Neutrophil (primary cell): ENCODE results near the gene MBD4.
A peak's percentile ranks its signal among the peaks of the same experiment; 100 is the strongest.

Experiments
- H3K27ac ChIP-seq: fragments of 200-600 bp; sonication (generic); 2 replicates; pipeline ENCODE4 v1.5.1; 2016; ENCODE audit warnings: mild to moderate bottlenecking, moderate library complexity
- H3K27me3 ChIP-seq: fragments of 200-600 bp; sonication (generic); 2 replicates; pipeline ENCODE4 v1.6.0; 2016; ENCODE audit warnings: mild to moderate bottlenecking
- H3K36me3 ChIP-seq: fragments of 200-600 bp; sonication (generic); 2 replicates; pipeline ENCODE4 v1.5.1; 2017
- H3K4me1 ChIP-seq, 2 experiments: fragments of 200-600 bp in 1 of 2; sonication (generic) in 1 of 2; 1 replicate in 1 of 2; 2 replicates in 1 of 2; pipeline versions ENCODE4 v1.5.1 to v1.6.1; 2013 to 2016; ENCODE audit warnings: low read depth in 1 of 2, low read length in 1 of 2, mild to moderate bottlenecking in 1 of 2, moderate library complexity in 1 of 2; ENCODE audit not compliant: control insufficient read depth in 1 of 2, insufficient read depth in 1 of 2
- H3K4me3 ChIP-seq, 2 experiments: fragments of 200-600 bp in 1 of 2; sonication (generic) in 1 of 2; 1 replicate in 1 of 2; 2 replicates in 1 of 2; pipeline ENCODE4 v1.5.1; 2013 to 2016; ENCODE audit warnings: low read depth in 1 of 2, low read length in 1 of 2, mild to moderate bottlenecking in 1 of 2, moderate library complexity in 1 of 2
- H3K9me3 ChIP-seq: fragments of 200-600 bp; sonication (generic); 2 replicates; pipeline ENCODE4 v1.5.1; 2016
- CTCF ChIP-seq: fragments of 200-600 bp; sonication (generic); IDR thresholded peaks from 2 replicates; pipeline ENCODE4 v1.5.1; 2016; ENCODE audit warnings: antibody characterized with exemption

Gene MBD4

GRCh38 chr3:129448186-129448895 is 8.6 kb upstream of the MBD4 start:
- H3K36me3 ChIP-seq = no peaks in the 10 kb centered on the region
- no peak overlapping the region for H3K4me3 ChIP-seq
- H3K27ac ChIP-seq = no peak overlapping the region
- H3K27me3 ChIP-seq = no peaks in the 10 kb centered on the region
- H3K4me1 ChIP-seq = peaks cover 18 to 20% of the 10 kb centered on the region in 2 experiments
- TF ChIP-seq CTCF = no peak
- no peaks in the 10 kb centered on the region for H3K9me3 ChIP-seq

- H3K36me3 ChIP-seq = no peaks in the 10 kb centered on the region
- H3K4me3 ChIP-seq = no peak overlapping the region
- no peak for TF ChIP-seq CTCF
- H3K9me3 ChIP-seq = no peaks in the 10 kb centered on the region
- H3K4me1 ChIP-seq = peaks cover 23% of the 10 kb centered on the region in 2 experiments
- no peak overlapping the region for H3K27ac ChIP-seq
- H3K27me3 ChIP-seq = no peaks in the 10 kb centered on the region
These were observed 7.2 kb upstream of the MBD4 start for GRCh38 chr3:129446926-129447325.

- Histone ChIP-seq H3K4me3 (no peak overlapping the region), H3K27ac (peak overlapping the region; percentile 86), H3K4me1 (peaks cover 36 to 38% of the 10 kb centered on the region in 2 experiments), H3K27me3 (no peaks in the 10 kb centered on the region), H3K36me3 (no peaks in the 10 kb centered on the region), H3K9me3 (no peaks in the 10 kb centered on the region)
- TF ChIP-seq CTCF = no peak
These were observed 5.7 kb upstream of the MBD4 start for GRCh38 chr3:129445471-129445870.

- H3K9me3 ChIP-seq = no peaks in the 10 kb centered on the region
- peaks cover 51 to 53% of the 10 kb centered on the region in 2 experiments for H3K4me1 ChIP-seq
- no peaks in the 10 kb centered on the region for H3K27me3 ChIP-seq
- H3K36me3 ChIP-seq = peaks cover 4% of the 10 kb centered on the region
- no peak for TF ChIP-seq CTCF
- H3K27ac ChIP-seq = peak overlapping the region; percentile 86
- no peak overlapping the region for H3K4me3 ChIP-seq
These were observed 3.2 kb upstream of the MBD4 start for GRCh38 chr3:129442947-129443346.

- Histone ChIP-seq H3K4me1 (peaks cover 56 to 58% of the 10 kb centered on the region in 2 experiments), H3K4me3 (no peak overlapping the region), H3K27ac (no peak overlapping the region), H3K36me3 (peaks cover 9% of the 10 kb centered on the region), H3K9me3 (no peaks in the 10 kb centered on the region), H3K27me3 (no peaks in the 10 kb centered on the region)
- TF ChIP-seq CTCF = no peak
These were observed 2.7 kb upstream of the MBD4 start for GRCh38 chr3:129442486-129442885.
